OCI-LY1 (cell line): Measurements from ENCODE around the gene RUVBL1.

ENCODE experiments used
- H2AFZ ChIP-seq: fragments of 200-600 bp; sonication (generic), shearing (Covaris generic); 2 replicates; pipeline ENCODE4 v1.6.0; 2014; ENCODE audit warnings: antibody characterized with exemption, mild to moderate bottlenecking, low read length
- H3F3A ChIP-seq: fragments of 200-600 bp; sonication (generic), shearing (Covaris generic); 2 replicates; pipeline ENCODE4 v1.6.0; 2014; ENCODE audit warnings: mild to moderate bottlenecking, antibody characterized with exemption, low read length, moderate library complexity; ENCODE audit not compliant: insufficient read depth
- H3K27ac ChIP-seq: fragments of 200-600 bp; sonication (generic); 2 replicates; pipeline ENCODE4 v1.5.1; 2014; ENCODE audit warnings: low read length, mixed run types, mild to moderate bottlenecking, low read depth; ENCODE audit not compliant: poor library complexity, severe bottlenecking
- H3K27me3 ChIP-seq: fragments of 200-600 bp; sonication (generic); 2 replicates; pipeline ENCODE4 v1.6.0; 2014; ENCODE audit warnings: antibody characterized with exemption, mild to moderate bottlenecking, low read length, moderate library complexity; ENCODE audit not compliant: insufficient read depth
- H3K36me3 ChIP-seq: fragments of 200-600 bp; sonication (generic); 2 replicates; pipeline ENCODE4 v1.6.1; 2014; ENCODE audit warnings: mild to moderate bottlenecking, antibody characterized with exemption, low read length, moderate library complexity, mixed read lengths; ENCODE audit not compliant: insufficient read depth
- H3K4me1 ChIP-seq: fragments of 200-600 bp; sonication (generic); 2 replicates; pipeline ENCODE4 v1.5.1; 2014; ENCODE audit warnings: mild to moderate bottlenecking, low read length, moderate library complexity; ENCODE audit not compliant: insufficient read depth, severe bottlenecking
- H3K4me2 ChIP-seq: fragments of 200-600 bp; sonication (generic), shearing (Covaris generic); 2 replicates; pipeline ENCODE4 v1.6.1; 2014; ENCODE audit warnings: low read length
- H3K4me3 ChIP-seq: fragments of 200-600 bp; sonication (generic); 2 replicates; pipeline ENCODE4 v1.5.1; 2014; ENCODE audit warnings: low read length, low read depth, mild to moderate bottlenecking, mixed read lengths; ENCODE audit not compliant: poor library complexity, severe bottlenecking
- H3K79me2 ChIP-seq: fragments of 200-600 bp; shearing (Covaris generic); 2 replicates; pipeline ENCODE4 v1.6.1; 2016; ENCODE audit warnings: mixed run types, low read length, mixed read lengths; ENCODE audit not compliant: insufficient read depth
- H3K9ac ChIP-seq: fragments of 200-600 bp; sonication (generic), shearing (Covaris generic); 2 replicates; pipeline ENCODE4 v1.6.1; 2014; ENCODE audit warnings: mild to moderate bottlenecking, low read length, mixed read lengths
- H3K9me2 ChIP-seq: fragments of 200-600 bp; sonication (generic), shearing (Covaris generic); 2 replicates; pipeline ENCODE4 v1.6.1; 2014; ENCODE audit warnings: low read depth, mild to moderate bottlenecking, low read length, mixed read lengths
- H3K9me3 ChIP-seq: fragments of 200-600 bp; shearing (Covaris generic); 2 replicates; pipeline ENCODE4 v1.6.1; 2014; ENCODE audit warnings: low read length, mixed read lengths
- H4K20me1 ChIP-seq: fragments of 200-600 bp; sonication (generic), shearing (Covaris generic); 2 replicates; pipeline ENCODE4 v1.6.0; 2016; ENCODE audit warnings: mild to moderate bottlenecking, low read length; ENCODE audit not compliant: insufficient read depth
- CTCF ChIP-seq: fragments of 200-600 bp; sonication (generic), shearing (Covaris generic); IDR thresholded peaks from 2 replicates; pipeline ENCODE4 v1.5.1; 2017; ENCODE audit warnings: mild to moderate bottlenecking, antibody characterized with exemption, low read length, moderate library complexity, mixed read lengths
- EZH2 ChIP-seq: fragments of 200-600 bp; sonication (generic), shearing (Covaris generic); IDR thresholded peaks from 2 replicates; pipeline ENCODE4 v1.8.0; 2017; ENCODE audit warnings: borderline replicate concordance, mixed run types, mild to moderate bottlenecking, antibody characterized with exemption, low read length, moderate library complexity, mixed read lengths

RUVBL1 gene

DNA sequence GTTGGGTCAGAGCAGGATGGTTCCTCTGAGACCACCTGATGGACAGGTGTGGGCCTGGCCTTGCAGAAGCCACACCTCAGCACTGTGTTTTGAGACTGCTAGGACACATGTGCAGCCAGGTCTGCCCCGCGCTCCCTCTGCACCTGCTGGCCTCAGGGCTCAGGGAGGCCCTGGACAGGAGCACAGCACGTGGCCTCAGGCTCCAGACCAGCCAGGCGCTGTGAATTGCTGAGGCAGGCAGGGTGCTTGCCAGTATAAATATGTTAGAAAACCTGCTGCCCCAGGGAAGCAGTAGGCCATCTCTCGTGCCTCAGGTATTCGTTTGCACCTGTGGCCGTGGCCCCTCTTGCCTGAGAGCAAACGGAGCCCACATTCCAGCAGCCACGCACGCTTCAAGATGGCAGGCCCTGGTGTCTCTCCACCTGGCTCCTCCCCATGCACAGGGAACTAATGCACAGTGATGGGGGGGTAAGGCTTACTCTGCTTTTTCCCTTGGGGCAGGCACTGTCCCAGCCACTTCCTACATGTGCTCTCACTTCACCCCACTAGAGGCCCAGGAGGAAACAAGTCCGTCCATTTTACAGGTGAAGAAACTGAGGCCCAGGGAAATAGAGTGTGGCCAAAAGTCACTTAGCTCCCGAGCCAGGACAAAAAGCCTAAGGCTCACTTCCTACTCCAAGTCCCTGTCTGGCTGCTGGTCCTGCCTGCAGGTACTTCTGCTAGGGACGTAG is 51.0 kb downstream of the RUVBL1 start:
- Histone ChIP-seq H3K9me2 (no peaks in the 10 kb centered on the region), H3K4me3 (no peak overlapping the region), H3K79me2 (no peaks in the 10 kb centered on the region), H3K27ac (no peak overlapping the region), H3K9ac (no peak overlapping the region), H3K36me3 (peaks cover 73% of the 10 kb centered on the region), H4K20me1 (no peaks in the 10 kb centered on the region), H2AFZ (no peak overlapping the region), H3K4me2 (no peak overlapping the region), H3F3A (no peaks in the 10 kb centered on the region), H3K9me3 (no peaks in the 10 kb centered on the region), H3K4me1 (peaks cover 16% of the 10 kb centered on the region), H3K27me3 (peaks cover 5% of the 10 kb centered on the region; the same call in 1 of the 2 replicates)
- no peak for TF ChIP-seq EZH2

DNA sequence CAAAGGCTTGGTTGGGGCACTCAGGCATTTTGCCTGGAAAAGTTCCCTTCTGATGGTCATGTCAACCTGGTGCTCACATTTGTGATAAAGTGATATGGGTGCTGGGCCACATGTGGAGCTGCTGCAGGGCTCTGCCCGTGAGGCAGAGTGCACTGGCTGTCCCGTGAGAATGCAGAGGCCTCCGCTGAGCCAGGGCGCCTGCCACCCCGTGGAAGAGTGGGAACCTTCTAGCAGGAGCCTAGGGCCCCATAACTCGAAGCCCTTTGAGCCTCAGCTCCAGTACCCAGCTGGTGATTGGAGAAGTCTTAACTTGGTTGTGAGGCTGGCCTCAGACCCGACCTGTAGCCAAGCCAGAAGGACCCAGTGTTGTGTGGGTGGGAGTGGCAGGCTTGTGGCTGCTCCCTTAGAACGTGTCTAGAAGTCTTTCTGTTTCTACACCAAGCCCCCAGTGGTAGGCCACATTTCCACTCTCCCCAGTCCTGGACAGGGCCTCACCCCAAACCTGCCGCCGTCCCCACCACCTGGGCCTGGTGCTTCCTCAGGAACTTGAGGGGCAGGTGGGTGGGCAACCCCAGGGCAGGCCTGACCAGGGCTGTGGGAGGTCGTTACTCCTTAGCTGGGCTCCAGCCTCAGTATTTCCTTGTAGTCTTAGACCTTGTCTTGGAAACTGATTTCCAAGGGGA is 51.7 kb downstream of the RUVBL1 start:
- H4K20me1 ChIP-seq: no peaks in the 10 kb centered on the region
- H3K9ac ChIP-seq: no peak overlapping the region
- no peak overlapping the region for H2AFZ ChIP-seq
- H3K36me3 ChIP-seq: peaks cover 80% of the 10 kb centered on the region
- no peaks in the 10 kb centered on the region for H3K9me2 ChIP-seq
- no peak overlapping the region for H3K27ac ChIP-seq
- H3K4me2 ChIP-seq: no peak overlapping the region
- peaks cover 5% of the 10 kb centered on the region; the same call in 1 of the 2 replicates for H3K27me3 ChIP-seq
- no peaks in the 10 kb centered on the region; the same call in 1 of the 2 replicates for H3F3A ChIP-seq
- no peaks in the 10 kb centered on the region for H3K79me2 ChIP-seq
- no peak overlapping the region for H3K4me3 ChIP-seq
- H3K9me3 ChIP-seq: no peaks in the 10 kb centered on the region
- TF ChIP-seq CTCF (no peak), EZH2 (no peak)
- peaks cover 16% of the 10 kb centered on the region for H3K4me1 ChIP-seq

DNA sequence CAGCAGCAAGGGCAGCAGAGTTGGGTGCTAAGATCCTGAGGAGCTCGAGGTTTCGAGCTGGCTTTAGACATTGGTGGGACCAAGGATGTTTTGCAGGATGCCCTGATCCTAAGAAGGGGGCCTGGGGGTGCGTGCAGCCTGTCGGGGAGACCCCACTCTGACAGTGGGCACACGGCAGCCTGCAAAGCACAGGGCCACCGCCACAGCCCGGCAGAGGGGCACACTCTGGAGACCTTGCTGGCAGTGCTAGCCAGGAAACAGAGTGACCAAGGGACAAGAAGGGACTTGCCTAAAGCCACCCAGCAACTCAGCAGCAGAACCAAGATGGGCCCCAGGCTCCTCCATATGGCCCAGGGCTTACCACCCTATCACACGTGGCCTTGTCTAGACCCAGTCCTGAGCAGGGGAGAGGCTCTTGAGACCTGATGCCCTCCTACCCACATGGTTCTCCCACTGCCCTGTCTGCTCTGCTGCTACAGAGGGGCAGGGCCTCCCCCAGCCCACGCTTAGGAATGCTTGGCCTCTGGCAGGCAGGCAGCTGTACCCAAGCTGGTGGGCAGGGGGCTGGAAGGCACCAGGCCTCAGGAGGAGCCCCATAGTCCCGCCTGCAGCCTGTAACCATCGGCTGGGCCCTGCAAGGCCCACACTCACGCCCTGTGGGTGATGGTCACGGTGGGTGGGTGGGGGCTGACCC is 52.6 kb downstream of the RUVBL1 start:
- Histone ChIP-seq H3K4me3 (no peak overlapping the region), H3K4me2 (no peak overlapping the region), H3K36me3 (peaks cover 89% of the 10 kb centered on the region), H3K4me1 (peaks cover 10% of the 10 kb centered on the region), H4K20me1 (no peaks in the 10 kb centered on the region), H3K9me3 (no peaks in the 10 kb centered on the region), H3K9me2 (no peaks in the 10 kb centered on the region), H2AFZ (no peak overlapping the region), H3K27me3 (no peaks in the 10 kb centered on the region), H3K27ac (no peak overlapping the region), H3F3A (no peaks in the 10 kb centered on the region; the same call in 1 of the 2 replicates), H3K9ac (no peak overlapping the region), H3K79me2 (no peaks in the 10 kb centered on the region)
- TF ChIP-seq EZH2: no peak
- TF ChIP-seq CTCF: no peak
